HepG2 (cell line): ENCODE measurements around the gene CLN6. TPM values are rescaled to one million over a fixed set of nuclear protein-coding genes. Genes with fewer than 3 reads are reported as not detected.

ENCODE experiments used
- CBX5 ChIP-seq: sonication (generic); formaldehyde crosslinking; IDR thresholded peaks from 2 replicates; pipeline ENCODE4 v1.4.0; 2020; ENCODE audit warnings: missing genetic modification reagents, borderline replicate concordance
- CREB1 ChIP-seq, 2 experiments: fragments of 450-650 bp in 1 of 2; IDR thresholded peaks; 2 replicates each; pipeline ENCODE4 v1.6.1; 2016 to 2017; ENCODE audit warnings: control low read depth in 1 of 2, mild to moderate bottlenecking in 1 of 2, missing compliant biosample characterization in 1 of 2, missing genetic modification characterization in 1 of 2
- HNRNPK ChIP-seq: fragments of 200-400 bp; formaldehyde crosslinking; IDR thresholded peaks from 2 replicates; pipeline ENCODE4 v1.6.1; 2018; ENCODE audit warnings: low read length, low read depth, moderate library complexity, mild to moderate bottlenecking; ENCODE audit not compliant: poor library complexity, severe bottlenecking
- KLF15 ChIP-seq: sonication (generic); formaldehyde crosslinking; IDR thresholded peaks from 2 replicates; pipeline ENCODE4 v1.8.1; 2023; ENCODE audit warnings: borderline replicate concordance, mild to moderate bottlenecking, inconsistent platforms, missing genetic modification reagents, mixed read lengths
- SP140L ChIP-seq: sonication (generic); formaldehyde crosslinking; IDR thresholded peaks from 2 replicates; pipeline ENCODE4 v1.4.0; 2020; ENCODE audit warnings: missing genetic modification reagents, borderline replicate concordance
- SUZ12 ChIP-seq: fragments of 150-350 bp; IDR thresholded peaks from 2 replicates; pipeline ENCODE4 v1.6.1; 2014; ENCODE audit warnings: low read depth, low read length
- TARDBP ChIP-seq: sonication (generic); formaldehyde crosslinking; IDR thresholded peaks from 2 replicates; pipeline ENCODE4 v1.8.0; 2022; ENCODE audit warnings: mild to moderate bottlenecking, missing genetic modification reagents
- ZFP37 ChIP-seq: sonication (generic); formaldehyde crosslinking; IDR thresholded peaks from 2 replicates; pipeline ENCODE4 v1.4.0; 2020; ENCODE audit warnings: missing genetic modification reagents, borderline replicate concordance
- ZNF337 ChIP-seq: sonication (generic); formaldehyde crosslinking; IDR thresholded peaks from 2 replicates; pipeline ENCODE4 v1.5.1; 2020; ENCODE audit warnings: missing genetic modification reagents, low read depth, mild to moderate bottlenecking, borderline replicate concordance
- ZNF556 ChIP-seq: sonication (generic); formaldehyde crosslinking; IDR thresholded peaks from 2 replicates; pipeline ENCODE4 v1.4.0; 2020; ENCODE audit warnings: mild to moderate bottlenecking, missing genetic modification reagents, borderline replicate concordance
- polyA plus RNA-seq, 8 experiments: library from polyadenylated mRNA; depleted of rRNA in 3 of 8; stranded (reverse) in 7 of 8; unstranded in 1 of 8; fragments of >200 nt; fragmentation: Illumina TruSeq in 4 of 8; extraction: Trizol in 4 of 8; gene quantifications; 2 replicates each; pipeline versions ENCODE4 v1.2.1 to v1.2.3, GENCODE V29; 2011 to 2016; ENCODE audit warnings: low read depth in 4 of 8, missing spikeins in 1 of 8, mixed read lengths in 1 of 8; ENCODE audit not compliant: insufficient read depth in 1 of 8
- total RNA-seq, 5 experiments: library from RNA; depleted of rRNA; stranded (reverse); fragments of >200 nt; fragmentation: Illumina TruSeq; extraction: Trizol; gene quantifications; 2 replicates each; pipeline ENCODE4 v1.2.3, GENCODE V29; 2016; ENCODE audit warnings: low read depth in 1 of 5
- TF ChIP-seq, protein P1 (sequence below), 2 experiments: fragments of 450-650 bp in 1 of 2; sonication (generic) in 1 of 2; formaldehyde crosslinking; IDR thresholded peaks; 2 replicates each; pipeline versions ENCODE4 v1.5.0 to v1.8.0; 2020 to 2022; ENCODE audit warnings: mild to moderate bottlenecking in 1 of 2, missing genetic modification reagents in 1 of 2
- TF ChIP-seq, protein P2 (sequence below): sonication (generic); formaldehyde crosslinking; IDR thresholded peaks from 2 replicates; pipeline ENCODE4 v1.5.1; 2020; ENCODE audit warnings: mild to moderate bottlenecking, missing genetic modification reagents, borderline replicate concordance
- TF ChIP-seq, protein P3 (sequence below): sonication (generic); formaldehyde crosslinking; IDR thresholded peaks from 2 replicates; pipeline ENCODE4; 2020; ENCODE audit warnings: missing genetic modification reagents, mild to moderate bottlenecking, borderline replicate concordance
- TF ChIP-seq, protein P4 (sequence below): sonication (generic); formaldehyde crosslinking; IDR thresholded peaks from 2 replicates; pipeline ENCODE4 v1.4.0; 2020; ENCODE audit warnings: missing genetic modification reagents
- TF ChIP-seq, protein P5 (sequence below): sonication (generic); formaldehyde crosslinking; IDR thresholded peaks from 2 replicates; pipeline ENCODE4 v1.4.0; 2020; ENCODE audit warnings: missing genetic modification reagents; ENCODE audit errors: not compliant biosample characterization

The CLN6 gene
- total and polyA plus RNA-seq, 2 of the 13 experiments (the other 11 are each of a cell fraction or from before 2014, with no cell fraction given), result 24.9 to 27.1 TPM

DNA sequence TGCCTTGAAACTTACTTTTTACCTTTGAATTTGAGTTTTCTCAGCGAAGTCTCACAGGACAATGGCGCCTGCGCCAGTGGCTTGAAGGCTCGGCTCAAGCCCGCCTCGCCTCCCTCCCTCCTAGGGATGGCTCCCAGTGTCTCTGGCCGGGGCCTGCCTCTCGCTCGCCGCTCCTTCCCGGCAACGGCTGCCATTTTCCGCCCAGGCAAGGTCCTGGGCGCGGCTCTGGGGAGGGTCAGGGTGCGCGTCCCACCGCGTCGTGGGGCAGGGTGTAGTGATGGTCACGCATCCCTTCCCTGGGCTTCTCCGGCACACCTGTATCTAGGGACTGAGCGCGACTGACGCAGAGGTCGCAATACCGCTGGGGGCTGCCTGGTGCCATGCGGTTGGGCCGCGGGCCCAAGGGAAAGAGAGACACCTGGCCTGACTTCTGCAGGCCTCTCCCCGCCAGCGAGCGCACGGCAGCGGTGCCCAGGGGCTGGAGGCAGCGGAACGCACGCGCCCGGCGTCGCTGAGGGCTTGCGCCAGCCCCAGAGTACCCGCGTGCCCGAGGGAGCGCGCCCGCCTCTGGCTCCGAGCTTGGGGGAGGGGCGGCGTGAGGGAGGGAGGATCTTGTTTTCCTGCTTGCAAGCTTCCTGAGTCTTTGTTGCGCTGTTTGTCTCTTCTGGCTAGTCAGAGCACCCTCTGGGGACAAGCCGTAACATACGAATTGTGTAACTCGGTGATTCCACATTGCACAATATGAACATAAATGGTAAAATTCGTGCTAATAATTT, 27.3 kb upstream of the CLN6 start (continued):
- TF ChIP-seq KLF15 (CRISPR knock-in tag) (no peak), ZNF337 (no peak), CBX5 (no peak), SUZ12 (no peak), CREB1 (IDR thresholded peaks at IDR 0.05) (no peak), CREB1 (CRISPR knock-in tag; IDR thresholded peaks at IDR 0.05) (no peak), ZFP37 (CRISPR knock-in tag) (no peak), SP140L (CRISPR knock-in tag) (no peak), TARDBP (CRISPR knock-in tag) (peak; percentile 21; the same call in 1 of the 2 replicates), ZNF556 (CRISPR knock-in tag) (no peak), HNRNPK (no peak)
- TF ChIP-seq, protein P1, sequence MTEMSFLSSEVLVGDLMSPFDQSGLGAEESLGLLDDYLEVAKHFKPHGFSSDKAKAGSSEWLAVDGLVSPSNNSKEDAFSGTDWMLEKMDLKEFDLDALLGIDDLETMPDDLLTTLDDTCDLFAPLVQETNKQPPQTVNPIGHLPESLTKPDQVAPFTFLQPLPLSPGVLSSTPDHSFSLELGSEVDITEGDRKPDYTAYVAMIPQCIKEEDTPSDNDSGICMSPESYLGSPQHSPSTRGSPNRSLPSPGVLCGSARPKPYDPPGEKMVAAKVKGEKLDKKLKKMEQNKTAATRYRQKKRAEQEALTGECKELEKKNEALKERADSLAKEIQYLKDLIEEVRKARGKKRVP (CRISPR knock-in tag; IDR thresholded peaks at IDR 0.05), result no peak
- TF ChIP-seq, protein P2, sequence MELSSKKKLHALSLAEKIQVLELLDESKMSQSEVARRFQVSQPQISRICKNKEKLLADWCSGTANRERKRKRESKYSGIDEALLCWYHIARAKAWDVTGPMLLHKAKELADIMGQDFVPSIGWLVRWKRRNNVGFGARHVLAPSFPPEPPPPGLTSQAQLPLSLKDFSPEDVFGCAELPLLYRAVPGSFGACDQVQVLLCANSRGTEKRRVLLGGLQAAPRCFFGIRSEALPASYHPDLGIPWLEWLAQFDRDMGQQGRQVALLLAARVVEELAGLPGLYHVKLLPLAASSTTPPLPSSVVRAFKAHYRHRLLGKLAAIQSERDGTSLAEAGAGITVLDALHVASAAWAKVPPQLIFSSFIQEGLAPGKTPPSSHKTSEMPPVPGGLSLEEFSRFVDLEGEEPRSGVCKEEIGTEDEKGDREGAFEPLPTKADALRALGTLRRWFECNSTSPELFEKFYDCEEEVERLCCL (CRISPR knock-in tag), result no peak
- TF ChIP-seq, protein P3, sequence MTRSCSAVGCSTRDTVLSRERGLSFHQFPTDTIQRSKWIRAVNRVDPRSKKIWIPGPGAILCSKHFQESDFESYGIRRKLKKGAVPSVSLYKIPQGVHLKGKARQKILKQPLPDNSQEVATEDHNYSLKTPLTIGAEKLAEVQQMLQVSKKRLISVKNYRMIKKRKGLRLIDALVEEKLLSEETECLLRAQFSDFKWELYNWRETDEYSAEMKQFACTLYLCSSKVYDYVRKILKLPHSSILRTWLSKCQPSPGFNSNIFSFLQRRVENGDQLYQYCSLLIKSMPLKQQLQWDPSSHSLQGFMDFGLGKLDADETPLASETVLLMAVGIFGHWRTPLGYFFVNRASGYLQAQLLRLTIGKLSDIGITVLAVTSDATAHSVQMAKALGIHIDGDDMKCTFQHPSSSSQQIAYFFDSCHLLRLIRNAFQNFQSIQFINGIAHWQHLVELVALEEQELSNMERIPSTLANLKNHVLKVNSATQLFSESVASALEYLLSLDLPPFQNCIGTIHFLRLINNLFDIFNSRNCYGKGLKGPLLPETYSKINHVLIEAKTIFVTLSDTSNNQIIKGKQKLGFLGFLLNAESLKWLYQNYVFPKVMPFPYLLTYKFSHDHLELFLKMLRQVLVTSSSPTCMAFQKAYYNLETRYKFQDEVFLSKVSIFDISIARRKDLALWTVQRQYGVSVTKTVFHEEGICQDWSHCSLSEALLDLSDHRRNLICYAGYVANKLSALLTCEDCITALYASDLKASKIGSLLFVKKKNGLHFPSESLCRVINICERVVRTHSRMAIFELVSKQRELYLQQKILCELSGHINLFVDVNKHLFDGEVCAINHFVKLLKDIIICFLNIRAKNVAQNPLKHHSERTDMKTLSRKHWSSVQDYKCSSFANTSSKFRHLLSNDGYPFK, result no peak
- TF ChIP-seq, protein P4, sequence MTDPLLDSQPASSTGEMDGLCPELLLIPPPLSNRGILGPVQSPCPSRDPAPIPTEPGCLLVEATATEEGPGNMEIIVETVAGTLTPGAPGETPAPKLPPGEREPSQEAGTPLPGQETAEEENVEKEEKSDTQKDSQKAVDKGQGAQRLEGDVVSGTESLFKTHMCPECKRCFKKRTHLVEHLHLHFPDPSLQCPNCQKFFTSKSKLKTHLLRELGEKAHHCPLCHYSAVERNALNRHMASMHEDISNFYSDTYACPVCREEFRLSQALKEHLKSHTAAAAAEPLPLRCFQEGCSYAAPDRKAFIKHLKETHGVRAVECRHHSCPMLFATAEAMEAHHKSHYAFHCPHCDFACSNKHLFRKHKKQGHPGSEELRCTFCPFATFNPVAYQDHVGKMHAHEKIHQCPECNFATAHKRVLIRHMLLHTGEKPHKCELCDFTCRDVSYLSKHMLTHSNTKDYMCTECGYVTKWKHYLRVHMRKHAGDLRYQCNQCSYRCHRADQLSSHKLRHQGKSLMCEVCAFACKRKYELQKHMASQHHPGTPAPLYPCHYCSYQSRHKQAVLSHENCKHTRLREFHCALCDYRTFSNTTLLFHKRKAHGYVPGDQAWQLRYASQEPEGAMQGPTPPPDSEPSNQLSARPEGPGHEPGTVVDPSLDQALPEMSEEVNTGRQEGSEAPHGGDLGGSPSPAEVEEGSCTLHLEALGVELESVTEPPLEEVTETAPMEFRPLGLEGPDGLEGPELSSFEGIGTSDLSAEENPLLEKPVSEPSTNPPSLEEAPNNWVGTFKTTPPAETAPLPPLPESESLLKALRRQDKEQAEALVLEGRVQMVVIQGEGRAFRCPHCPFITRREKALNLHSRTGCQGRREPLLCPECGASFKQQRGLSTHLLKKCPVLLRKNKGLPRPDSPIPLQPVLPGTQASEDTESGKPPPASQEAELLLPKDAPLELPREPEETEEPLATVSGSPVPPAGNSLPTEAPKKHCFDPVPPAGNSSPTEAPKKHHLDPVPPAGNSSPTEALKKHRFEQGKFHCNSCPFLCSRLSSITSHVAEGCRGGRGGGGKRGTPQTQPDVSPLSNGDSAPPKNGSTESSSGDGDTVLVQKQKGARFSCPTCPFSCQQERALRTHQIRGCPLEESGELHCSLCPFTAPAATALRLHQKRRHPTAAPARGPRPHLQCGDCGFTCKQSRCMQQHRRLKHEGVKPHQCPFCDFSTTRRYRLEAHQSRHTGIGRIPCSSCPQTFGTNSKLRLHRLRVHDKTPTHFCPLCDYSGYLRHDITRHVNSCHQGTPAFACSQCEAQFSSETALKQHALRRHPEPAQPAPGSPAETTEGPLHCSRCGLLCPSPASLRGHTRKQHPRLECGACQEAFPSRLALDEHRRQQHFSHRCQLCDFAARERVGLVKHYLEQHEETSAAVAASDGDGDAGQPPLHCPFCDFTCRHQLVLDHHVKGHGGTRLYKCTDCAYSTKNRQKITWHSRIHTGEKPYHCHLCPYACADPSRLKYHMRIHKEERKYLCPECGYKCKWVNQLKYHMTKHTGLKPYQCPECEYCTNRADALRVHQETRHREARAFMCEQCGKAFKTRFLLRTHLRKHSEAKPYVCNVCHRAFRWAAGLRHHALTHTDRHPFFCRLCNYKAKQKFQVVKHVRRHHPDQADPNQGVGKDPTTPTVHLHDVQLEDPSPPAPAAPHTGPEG (CRISPR knock-in tag), result no peak
- TF ChIP-seq, protein P5, sequence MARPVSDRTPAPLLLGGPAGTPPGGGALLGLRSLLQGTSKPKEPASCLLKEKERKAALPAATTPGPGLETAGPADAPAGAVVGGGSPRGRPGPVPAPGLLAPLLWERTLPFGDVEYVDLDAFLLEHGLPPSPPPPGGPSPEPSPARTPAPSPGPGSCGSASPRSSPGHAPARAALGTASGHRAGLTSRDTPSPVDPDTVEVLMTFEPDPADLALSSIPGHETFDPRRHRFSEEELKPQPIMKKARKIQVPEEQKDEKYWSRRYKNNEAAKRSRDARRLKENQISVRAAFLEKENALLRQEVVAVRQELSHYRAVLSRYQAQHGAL (CRISPR knock-in tag), result no peak
